IPS-20b (cell line): ENCODE data around the gene DRICH1.
A peak's percentile ranks its signal among the peaks of the same experiment; 100 is the strongest.
"Not testable (repeated sequence)": the region's sequence is repeated elsewhere in the genome, so short reads cannot be mapped to it uniquely, and the experiment has no call there.

ENCODE experiments used
- H3K27ac ChIP-seq: one replicate; pipeline ENCODE4 v1.5.1; 2013; ENCODE audit warnings: low read length
- H3K27me3 ChIP-seq: 2 replicates; pipeline ENCODE4 v1.6.1; 2013; ENCODE audit warnings: mild to moderate bottlenecking, low read length, inconsistent platforms; ENCODE audit not compliant: insufficient read depth
- H3K36me3 ChIP-seq: 2 replicates; pipeline ENCODE4 v1.6.1; 2013; ENCODE audit warnings: low read depth, mild to moderate bottlenecking, inconsistent platforms, low read length, moderate library complexity; ENCODE audit not compliant: insufficient read depth
- H3K4me1 ChIP-seq: 2 replicates; pipeline ENCODE4 v1.6.1; 2013; ENCODE audit warnings: mild to moderate bottlenecking, control low read depth, inconsistent platforms, low read length, moderate library complexity; ENCODE audit not compliant: insufficient read depth
- H3K4me3 ChIP-seq: 2 replicates; pipeline ENCODE4 v1.5.1; 2013; ENCODE audit warnings: mild to moderate bottlenecking, low read length, inconsistent platforms
- H3K9ac ChIP-seq: 2 replicates; pipeline ENCODE4 v1.6.1; 2013; ENCODE audit warnings: low read depth, mild to moderate bottlenecking, inconsistent platforms, low read length, moderate library complexity
- H3K9me3 ChIP-seq: 2 replicates; pipeline ENCODE4 v1.6.1; 2013; ENCODE audit warnings: mild to moderate bottlenecking, low read depth, low read length, inconsistent platforms; ENCODE audit not compliant: insufficient read depth

DRICH1 gene

GRCh38 chr22:23573106-23573505, 59.0 kb downstream of the DRICH1 start:
- not testable (repeated sequence) for H3K9me3 ChIP-seq, H3K4me3 ChIP-seq, H3K27ac ChIP-seq, H3K36me3 ChIP-seq, H3K4me1 ChIP-seq, H3K9ac ChIP-seq
- peaks cover 14% of the 10 kb centered on the region for H3K27me3 ChIP-seq

GRCh38 chr22:23571486-23571885, 60.6 kb downstream of the DRICH1 start:
- Histone ChIP-seq H3K9me3 (no peaks in the 10 kb centered on the region), H3K36me3 (no peaks in the 10 kb centered on the region), H3K9ac (no peak overlapping the region)

GRCh38 chr22:23570681-23571080, 61.4 kb downstream of the DRICH1 start:
- no peak overlapping the region for H3K4me3 ChIP-seq
- H3K9me3 ChIP-seq = no peaks in the 10 kb centered on the region
- no peak overlapping the region for H3K27ac ChIP-seq
- H3K9ac ChIP-seq = no peak overlapping the region
- no peaks in the 10 kb centered on the region for H3K36me3 ChIP-seq
- peaks cover 39% of the 10 kb centered on the region for H3K27me3 ChIP-seq
- H3K4me1 ChIP-seq = no peaks in the 10 kb centered on the region

More at GRCh38 chr22:23571486-23571885, 60.6 kb downstream of the DRICH1 start:
- peaks cover 31% of the 10 kb centered on the region for H3K27me3 ChIP-seq
- H3K27ac ChIP-seq = no peak overlapping the region
- H3K4me3 ChIP-seq = no peak overlapping the region
- H3K4me1 ChIP-seq = no peaks in the 10 kb centered on the region

- Histone ChIP-seq H3K9me3 (no peaks in the 10 kb centered on the region), H3K36me3 (no peaks in the 10 kb centered on the region), H3K27me3 (peaks cover 48% of the 10 kb centered on the region), H3K27ac (no peak overlapping the region), H3K9ac (no peak overlapping the region), H3K4me3 (no peak overlapping the region), H3K4me1 (no peaks in the 10 kb centered on the region)
These were observed 62.4 kb downstream of the DRICH1 start for GRCh38 chr22:23569716-23570115.

GRCh38 chr22:23569291-23569690, 62.8 kb downstream of the DRICH1 start:
- no peaks in the 10 kb centered on the region for H3K36me3 ChIP-seq
- no peaks in the 10 kb centered on the region for H3K4me1 ChIP-seq
- no peaks in the 10 kb centered on the region for H3K9me3 ChIP-seq
- no peak overlapping the region for H3K4me3 ChIP-seq
- H3K9ac ChIP-seq = no peak overlapping the region
- no peak overlapping the region for H3K27ac ChIP-seq
- H3K27me3 ChIP-seq = peaks cover 53% of the 10 kb centered on the region

GRCh38 chr22:23566705-23567475, 65.2 kb downstream of the DRICH1 start:
- Histone ChIP-seq H3K4me3 (peak overlapping the region; percentile 72; the same call in 1 of the 2 replicates), H3K9ac (no peak overlapping the region), H3K27ac (no peak overlapping the region), H3K9me3 (no peaks in the 10 kb centered on the region), H3K27me3 (peaks cover 60% of the 10 kb centered on the region), H3K36me3 (no peaks in the 10 kb centered on the region), H3K4me1 (no peaks in the 10 kb centered on the region)

- H3K27ac ChIP-seq = no peak overlapping the region
- H3K27me3 ChIP-seq = peaks cover 60% of the 10 kb centered on the region
- no peaks in the 10 kb centered on the region for H3K36me3 ChIP-seq
- H3K9ac ChIP-seq = no peak overlapping the region
- H3K4me3 ChIP-seq = peak overlapping the region; percentile 72
- H3K4me1 ChIP-seq = no peaks in the 10 kb centered on the region
- no peaks in the 10 kb centered on the region for H3K9me3 ChIP-seq
These were observed 66.0 kb downstream of the DRICH1 start for GRCh38 chr22:23565915-23566704.

- Histone ChIP-seq H3K4me1 (no peaks in the 10 kb centered on the region), H3K27me3 (peaks cover 60% of the 10 kb centered on the region), H3K9me3 (no peaks in the 10 kb centered on the region), H3K9ac (no peak overlapping the region), H3K36me3 (no peaks in the 10 kb centered on the region), H3K4me3 (peak overlapping the region; percentile 72), H3K27ac (no peak overlapping the region)
These were observed 66.7 kb downstream of the DRICH1 start for GRCh38 chr22:23565305-23565914.

GRCh38 chr22:23564276-23564675, 67.8 kb downstream of the DRICH1 start:
- Histone ChIP-seq H3K27ac (no peak overlapping the region), H3K27me3 (peaks cover 57% of the 10 kb centered on the region), H3K4me1 (no peaks in the 10 kb centered on the region), H3K4me3 (no peak overlapping the region), H3K36me3 (no peaks in the 10 kb centered on the region), H3K9ac (no peak overlapping the region), H3K9me3 (no peaks in the 10 kb centered on the region)

GRCh38 chr22:23563111-23563510, 69.0 kb downstream of the DRICH1 start:
- Histone ChIP-seq H3K9ac (no peak overlapping the region), H3K27ac (no peak overlapping the region), H3K4me1 (no peaks in the 10 kb centered on the region), H3K9me3 (no peaks in the 10 kb centered on the region), H3K36me3 (no peaks in the 10 kb centered on the region), H3K4me3 (no peak overlapping the region), H3K27me3 (peaks cover 46% of the 10 kb centered on the region)

- no peaks in the 10 kb centered on the region for H3K36me3 ChIP-seq
These were observed 69.9 kb downstream of the DRICH1 start for GRCh38 chr22:23562186-23562585.

More at GRCh38 chr22:23562186-23562585, 69.9 kb downstream of the DRICH1 start:
- H3K9ac ChIP-seq = no peak overlapping the region
- peaks cover 36% of the 10 kb centered on the region for H3K27me3 ChIP-seq
- no peak overlapping the region for H3K27ac ChIP-seq
- no peak overlapping the region for H3K4me3 ChIP-seq
- H3K4me1 ChIP-seq = no peaks in the 10 kb centered on the region
- no peaks in the 10 kb centered on the region for H3K9me3 ChIP-seq
